Fibroblast of lung (primary cell): ENCODE data around the gene ZNF219.
A peak's percentile ranks its signal among the peaks of the same experiment; 100 is the strongest.

Experiments
- EZH2 ChIP-seq: IDR thresholded peaks from 2 replicates; pipeline ENCODE4 v1.5.1; 2012; ENCODE audit warnings: low read length, control low read depth, mild to moderate bottlenecking; ENCODE audit errors: missing control alignments
- TF ChIP-seq, protein P1 (sequence below), 2 donors: IDR thresholded peaks in 1 of 2; conservative IDR thresholded peaks in 1 of 2; 1 replicate in 1 of 2; 2 replicates in 1 of 2; pipeline ENCODE4 v1.5.1; 2011 to 2012; ENCODE audit warnings: low read length in 2 of 2, control low read depth in 1 of 2, inconsistent platforms in 1 of 2, low read depth in 1 of 2, mild to moderate bottlenecking in 1 of 2

DNA sequence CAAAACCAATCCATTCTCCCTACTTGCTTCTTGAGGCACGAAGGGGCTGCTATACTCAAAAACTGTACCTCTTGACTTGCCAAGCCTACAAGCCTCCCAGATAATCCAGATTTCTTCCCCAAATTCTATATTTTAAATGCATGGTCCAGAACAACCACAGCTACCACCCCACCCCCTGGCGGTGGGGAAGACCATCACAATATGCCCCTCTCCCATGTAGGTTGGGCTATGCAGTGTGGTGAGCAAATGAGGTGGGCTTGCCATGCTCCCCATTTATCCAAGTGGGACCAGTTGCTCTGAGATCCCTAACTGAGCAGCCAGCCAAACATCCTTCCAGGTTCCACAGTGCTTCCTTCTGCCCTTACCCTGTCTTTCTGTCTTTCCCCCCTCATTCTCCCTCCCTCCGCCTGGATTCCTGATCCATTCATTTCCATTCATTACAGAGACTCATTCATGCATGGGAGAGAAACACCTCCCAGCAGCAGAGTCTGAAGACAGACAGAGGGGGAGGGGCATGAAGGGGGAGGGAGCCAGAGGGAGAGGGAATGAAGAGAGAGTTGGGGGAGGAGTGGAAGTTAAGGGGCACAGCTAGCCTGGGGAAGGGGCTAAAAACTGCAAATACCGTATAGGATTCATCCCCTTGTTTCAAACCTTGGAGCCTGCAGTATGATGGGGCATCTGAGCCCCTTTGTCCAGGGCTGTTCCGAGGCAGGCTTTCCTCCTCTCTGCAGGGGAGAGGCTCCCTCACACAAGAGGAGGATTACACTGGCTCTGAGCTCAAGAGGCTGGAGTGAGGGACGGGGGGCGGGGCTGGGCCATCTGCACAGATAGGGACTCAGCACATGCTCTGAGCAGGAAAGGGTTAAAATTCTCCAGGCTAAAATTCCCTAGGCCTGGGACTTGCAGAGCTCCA is 4.4 kb downstream of the ZNF219 start:
- TF ChIP-seq EZH2 = no peak
- TF ChIP-seq, protein P1, sequence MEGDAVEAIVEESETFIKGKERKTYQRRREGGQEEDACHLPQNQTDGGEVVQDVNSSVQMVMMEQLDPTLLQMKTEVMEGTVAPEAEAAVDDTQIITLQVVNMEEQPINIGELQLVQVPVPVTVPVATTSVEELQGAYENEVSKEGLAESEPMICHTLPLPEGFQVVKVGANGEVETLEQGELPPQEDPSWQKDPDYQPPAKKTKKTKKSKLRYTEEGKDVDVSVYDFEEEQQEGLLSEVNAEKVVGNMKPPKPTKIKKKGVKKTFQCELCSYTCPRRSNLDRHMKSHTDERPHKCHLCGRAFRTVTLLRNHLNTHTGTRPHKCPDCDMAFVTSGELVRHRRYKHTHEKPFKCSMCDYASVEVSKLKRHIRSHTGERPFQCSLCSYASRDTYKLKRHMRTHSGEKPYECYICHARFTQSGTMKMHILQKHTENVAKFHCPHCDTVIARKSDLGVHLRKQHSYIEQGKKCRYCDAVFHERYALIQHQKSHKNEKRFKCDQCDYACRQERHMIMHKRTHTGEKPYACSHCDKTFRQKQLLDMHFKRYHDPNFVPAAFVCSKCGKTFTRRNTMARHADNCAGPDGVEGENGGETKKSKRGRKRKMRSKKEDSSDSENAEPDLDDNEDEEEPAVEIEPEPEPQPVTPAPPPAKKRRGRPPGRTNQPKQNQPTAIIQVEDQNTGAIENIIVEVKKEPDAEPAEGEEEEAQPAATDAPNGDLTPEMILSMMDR (conservative IDR thresholded peaks at IDR 0.05 in 1 of 2, IDR thresholded peaks at IDR 0.05 in 1 of 2; ENCODE audit: low read depth in 1 of 2, low read length in 2 of 2) = peak in 1 of 2 donors; percentile 42
